Transverse colon (tissue), 4 donors: Measurements from ENCODE around the gene FRMD8.

Experiments
- EP300 ChIP-seq: sonication (generic); formaldehyde crosslinking; IDR thresholded peaks from one replicate; pipeline ENCODE4 v1.6.1; 2017; ENCODE audit warnings: antibody characterized with exemption, low read depth
- POLR2A ChIP-seq: fragments of 450-650 bp; IDR thresholded peaks from one replicate; pipeline ENCODE4 v1.6.1; 2016; ENCODE audit warnings: antibody characterized with exemption, mild to moderate bottlenecking, moderate library complexity
- POLR2AphosphoS5 ChIP-seq, 3 donors: sonication (generic); formaldehyde crosslinking; IDR thresholded peaks; one replicate each; pipeline ENCODE4 v1.6.1; 2016; ENCODE audit warnings: antibody characterized with exemption in 3 of 3
- TF ChIP-seq, protein P1 (sequence below), 5 experiments: fragments of 200-600 bp in 3 of 5; fragments of 450-650 bp in 2 of 5; sonication (generic) in 3 of 5; IDR thresholded peaks; 1 replicate in 2 of 5; 2 replicates in 3 of 5; pipeline ENCODE4 v1.5.1; 2016 to 2017; ENCODE audit warnings: antibody characterized with exemption in 5 of 5, inconsistent platforms in 3 of 5, mild to moderate bottlenecking in 2 of 5, moderate library complexity in 1 of 5

DNA sequence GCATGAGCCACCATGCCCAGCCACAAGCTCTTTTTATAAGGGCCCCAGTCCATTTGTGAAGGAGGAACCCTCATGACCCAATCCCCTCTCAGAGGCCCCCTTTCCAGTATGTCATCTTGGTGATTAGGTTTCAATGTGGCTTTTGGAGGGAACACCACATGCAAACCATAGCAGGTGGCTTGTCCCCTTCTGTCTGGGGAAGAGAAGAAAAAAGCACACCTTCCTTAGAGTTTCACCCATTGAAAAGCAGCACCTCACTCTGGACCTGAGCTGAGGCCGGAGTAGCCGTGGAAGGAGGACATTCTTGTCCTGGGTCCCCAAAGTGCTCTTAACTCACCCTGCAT is 61.6 kb downstream of the FRMD8 start:
- TF ChIP-seq POLR2A = no peak
- peak in 2 of 3 donors; percentile 28 to 50 for TF ChIP-seq POLR2AphosphoS5 (IDR thresholded peaks at IDR 0.05)
- TF ChIP-seq, protein P1, sequence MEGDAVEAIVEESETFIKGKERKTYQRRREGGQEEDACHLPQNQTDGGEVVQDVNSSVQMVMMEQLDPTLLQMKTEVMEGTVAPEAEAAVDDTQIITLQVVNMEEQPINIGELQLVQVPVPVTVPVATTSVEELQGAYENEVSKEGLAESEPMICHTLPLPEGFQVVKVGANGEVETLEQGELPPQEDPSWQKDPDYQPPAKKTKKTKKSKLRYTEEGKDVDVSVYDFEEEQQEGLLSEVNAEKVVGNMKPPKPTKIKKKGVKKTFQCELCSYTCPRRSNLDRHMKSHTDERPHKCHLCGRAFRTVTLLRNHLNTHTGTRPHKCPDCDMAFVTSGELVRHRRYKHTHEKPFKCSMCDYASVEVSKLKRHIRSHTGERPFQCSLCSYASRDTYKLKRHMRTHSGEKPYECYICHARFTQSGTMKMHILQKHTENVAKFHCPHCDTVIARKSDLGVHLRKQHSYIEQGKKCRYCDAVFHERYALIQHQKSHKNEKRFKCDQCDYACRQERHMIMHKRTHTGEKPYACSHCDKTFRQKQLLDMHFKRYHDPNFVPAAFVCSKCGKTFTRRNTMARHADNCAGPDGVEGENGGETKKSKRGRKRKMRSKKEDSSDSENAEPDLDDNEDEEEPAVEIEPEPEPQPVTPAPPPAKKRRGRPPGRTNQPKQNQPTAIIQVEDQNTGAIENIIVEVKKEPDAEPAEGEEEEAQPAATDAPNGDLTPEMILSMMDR (IDR thresholded peaks at IDR 0.05) = no peak
- TF ChIP-seq EP300 = no peak
